WTC11 (cell line): ENCODE data around the gene CAMTA1. TPM values are rescaled to one million over a fixed set of nuclear protein-coding genes. Genes with fewer than 3 reads are reported as not detected.

Experiments
- ATAC-seq: fragments of 200-7000 bp; cut with Tn5 transposase; 2 replicates; pipeline ENCODE4 v1.10.0; 2021; ENCODE audit warnings: mild to moderate bottlenecking, moderate library complexity
- CTCF ChIA-PET: fragments of 300-600 bp; sonication (Branson Sonifier 250); formaldehyde crosslinking; loops from one replicate; lab custom pipeline; 2021; ENCODE audit warnings: antibody characterized with exemption; lab: Charles Lee
- POLR2A ChIA-PET: fragments of 350-600 bp; sonication (Branson Sonifier 250); formaldehyde crosslinking; loops from one replicate; lab custom pipeline; 2021; ENCODE audit warnings: antibody characterized with exemption; lab: Charles Lee
- DNase-seq: peaks from one replicate; pipeline ENCODE4 v3.0.0; 2021; ENCODE audit warnings: low spot score
- H3K27ac Mint-ChIP-seq: 2 replicates; pipeline ENCODE4 v1.8.0; 2021; ENCODE audit warnings: mixed read lengths
- H3K27me3 Mint-ChIP-seq: 2 replicates; pipeline ENCODE4 v1.8.0; 2021; ENCODE audit warnings: low read depth, mild to moderate bottlenecking, moderate library complexity, mixed read lengths
- H3K36me3 Mint-ChIP-seq: 2 replicates; pipeline ENCODE4 v1.8.0; 2021; ENCODE audit warnings: mixed read lengths
- H3K4me1 Mint-ChIP-seq: 2 replicates; pipeline ENCODE4 v1.8.0; 2022; ENCODE audit warnings: mixed read lengths
- H3K4me3 Mint-ChIP-seq: 2 replicates; pipeline ENCODE4 v1.8.0; 2021; ENCODE audit warnings: mild to moderate bottlenecking, moderate library complexity, mixed read lengths
- H3K9me3 Mint-ChIP-seq: 2 replicates; pipeline ENCODE4 v1.8.0; 2021; ENCODE audit warnings: mixed read lengths
- ARID4B ChIP-seq: sonication (generic); formaldehyde crosslinking; IDR thresholded peaks from 2 replicates; pipeline ENCODE4 v1.8.0; 2023; ENCODE audit warnings: missing genetic modification reagents, mild to moderate bottlenecking, borderline replicate concordance
- CBFB ChIP-seq: sonication (generic); formaldehyde crosslinking; IDR thresholded peaks from 2 replicates; pipeline ENCODE4 v1.8.1; 2022; ENCODE audit warnings: mild to moderate bottlenecking, low read depth, missing genetic modification reagents
- CREB1 ChIP-seq: sonication (generic); formaldehyde crosslinking; IDR thresholded peaks from 2 replicates; pipeline ENCODE4 v1.8.0; 2023; ENCODE audit warnings: mild to moderate bottlenecking, missing genetic modification reagents
- NFATC4 ChIP-seq: fragments of 250-450 bp; sonication (Bioruptor Pico); IDR thresholded peaks from 2 replicates; pipeline ENCODE4 v1.9.0; 2021; ENCODE audit warnings: mild to moderate bottlenecking
- NR3C1 ChIP-seq: sonication (generic); formaldehyde crosslinking; conservative IDR thresholded peaks from 2 replicates; pipeline ENCODE4 v1.8.1; 2023; ENCODE audit warnings: low read depth, mild to moderate bottlenecking, missing genetic modification reagents
- PRDM15 ChIP-seq: sonication (generic); formaldehyde crosslinking; IDR thresholded peaks from 2 replicates; pipeline ENCODE4 v1.8.0; 2022; ENCODE audit warnings: missing genetic modification reagents
- PRRX2 ChIP-seq: fragments of 250-450 bp; sonication (Bioruptor Pico); IDR thresholded peaks from 2 replicates; pipeline ENCODE4 v1.8.0; 2021; ENCODE audit warnings: mild to moderate bottlenecking
- RELA ChIP-seq: sonication (generic); formaldehyde crosslinking; IDR thresholded peaks from 2 replicates; pipeline ENCODE4 v1.8.1; 2022; ENCODE audit warnings: missing genetic modification reagents, mild to moderate bottlenecking, borderline replicate concordance
- RORB ChIP-seq: fragments of 250-450 bp; sonication (Bioruptor Pico); IDR thresholded peaks from 2 replicates; pipeline ENCODE4 v1.9.0; 2021; ENCODE audit warnings: mild to moderate bottlenecking
- SMAD3 ChIP-seq: sonication (generic); formaldehyde crosslinking; IDR thresholded peaks from 2 replicates; pipeline ENCODE4 v1.8.0; 2022; ENCODE audit warnings: missing genetic modification reagents, mild to moderate bottlenecking, borderline replicate concordance
- SOX15 ChIP-seq: fragments of 250-450 bp; sonication (Bioruptor Pico); IDR thresholded peaks from 2 replicates; pipeline ENCODE4 v1.9.0; 2021; ENCODE audit warnings: mild to moderate bottlenecking
- TP53 ChIP-seq: sonication (generic); formaldehyde crosslinking; IDR thresholded peaks from 2 replicates; pipeline ENCODE4 v1.8.1; 2023; ENCODE audit warnings: mild to moderate bottlenecking, missing genetic modification reagents
- ZMAT4 ChIP-seq: fragments of 250-450 bp; sonication (Bioruptor Pico); IDR thresholded peaks from 2 replicates; pipeline ENCODE4 v1.9.0; 2021; ENCODE audit warnings: mild to moderate bottlenecking
- total RNA-seq: library from RNA; stranded (reverse); gene quantifications from 3 replicates; pipeline ENCODE4 v1.2.3, GENCODE V29; 2021
- TF ChIP-seq, protein P1 (sequence below): sonication (generic); formaldehyde crosslinking; IDR thresholded peaks from 2 replicates; pipeline ENCODE4 v1.8.1; 2023; ENCODE audit warnings: mild to moderate bottlenecking, moderate library complexity, missing genetic modification reagents
- TF ChIP-seq, protein P2 (sequence below): sonication (generic); formaldehyde crosslinking; IDR thresholded peaks from 2 replicates; pipeline ENCODE4 v1.8.1; 2022; ENCODE audit warnings: low read depth, mild to moderate bottlenecking, moderate library complexity, missing genetic modification reagents, borderline replicate concordance

The CAMTA1 gene
- total RNA-seq, 1 experiment from 2014 or later: 86.4 TPM

DNA sequence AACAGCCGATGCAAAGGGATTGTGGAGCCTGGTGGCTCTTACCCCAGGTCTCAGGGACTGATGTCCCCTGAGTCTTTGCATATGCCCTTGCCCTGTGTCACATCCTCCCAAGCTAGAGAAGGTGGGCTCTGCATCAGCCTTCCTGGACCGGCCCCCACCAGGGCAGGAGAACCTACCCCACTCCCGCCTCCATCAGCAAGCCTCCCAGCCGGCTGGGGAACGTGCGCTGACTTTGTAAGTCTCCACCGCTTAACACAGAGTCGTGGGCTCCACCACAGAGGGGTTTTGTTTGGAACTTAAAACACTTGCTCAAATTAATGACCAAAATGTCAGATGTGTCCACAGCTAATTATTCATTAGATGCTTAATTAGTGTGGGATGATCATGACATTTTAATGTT, 730.6 kb downstream of the CAMTA1 start (continued):
- TF ChIP-seq ARID4B (CRISPR knock-in tag) (no peak), ZMAT4 (CRISPR knock-in tag) (no peak), SMAD3 (CRISPR knock-in tag) (no peak), PRRX2 (no peak), SOX15 (no peak), TP53 (CRISPR knock-in tag) (no peak)
- TF ChIP-seq, protein P1, sequence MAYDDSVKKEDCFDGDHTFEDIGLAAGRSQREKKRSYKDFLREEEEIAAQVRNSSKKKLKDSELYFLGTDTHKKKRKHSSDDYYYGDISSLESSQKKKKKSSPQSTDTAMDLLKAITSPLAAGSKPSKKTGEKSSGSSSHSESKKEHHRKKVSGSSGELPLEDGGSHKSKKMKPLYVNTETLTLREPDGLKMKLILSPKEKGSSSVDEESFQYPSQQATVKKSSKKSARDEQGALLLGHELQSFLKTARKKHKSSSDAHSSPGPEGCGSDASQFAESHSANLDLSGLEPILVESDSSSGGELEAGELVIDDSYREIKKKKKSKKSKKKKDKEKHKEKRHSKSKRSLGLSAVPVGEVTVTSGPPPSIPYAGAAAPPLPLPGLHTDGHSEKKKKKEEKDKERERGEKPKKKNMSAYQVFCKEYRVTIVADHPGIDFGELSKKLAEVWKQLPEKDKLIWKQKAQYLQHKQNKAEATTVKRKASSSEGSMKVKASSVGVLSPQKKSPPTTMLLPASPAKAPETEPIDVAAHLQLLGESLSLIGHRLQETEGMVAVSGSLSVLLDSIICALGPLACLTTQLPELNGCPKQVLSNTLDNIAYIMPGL (CRISPR knock-in tag): no peak

DNA sequence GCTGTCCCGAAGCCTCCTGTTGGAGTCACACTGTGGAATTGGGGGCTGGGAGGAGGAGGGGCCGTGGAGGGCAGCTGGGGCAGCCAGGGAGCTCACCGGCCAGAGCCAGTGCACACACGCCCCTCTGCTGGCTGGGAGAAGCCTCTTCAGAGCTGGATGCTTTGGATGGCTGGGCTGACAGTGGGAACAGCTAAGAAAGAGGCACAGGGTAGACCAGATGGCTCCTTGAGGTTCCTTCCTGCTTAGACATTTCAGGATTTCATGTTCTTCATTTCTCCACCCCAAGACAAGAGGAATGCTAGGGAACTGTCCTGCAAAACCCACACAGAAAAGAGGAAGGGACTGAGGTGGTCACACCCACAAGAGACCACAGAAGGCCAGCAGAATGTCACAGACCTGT, 731.1 kb downstream of the CAMTA1 start:
- Mint-ChIP-seq H3K4me3 (no peak overlapping the region), H3K36me3 (no peaks in the 10 kb centered on the region; the same call in 1 of the 2 replicates), H3K4me1 (no peaks in the 10 kb centered on the region), H3K27ac (no peak overlapping the region), H3K9me3 (no peaks in the 10 kb centered on the region), H3K27me3 (no peaks in the 10 kb centered on the region)
- POLR2A ChIA-PET: no interaction called here
- ATAC-seq (peak; percentile 95), DNase-seq (peak; percentile 57)
- no peak for TF ChIP-seq PRDM15
- no peak for TF ChIP-seq SMAD3 (CRISPR knock-in tag)
- no peak for TF ChIP-seq RORB (CRISPR knock-in tag)
- no peak for TF ChIP-seq NR3C1 (CRISPR knock-in tag)
- CTCF ChIA-PET: interaction anchor here (0.7 to 2.0 kb wide), 16 partner anchors 11 to 291 kb away, joined by 3 to 13 read pairs (median 4); no protein-coding TSS in a partner anchor

GRCh38 chr1:7516929-7517328, 731.7 kb downstream of the CAMTA1 start:
- Mint-ChIP-seq H3K4me1 (no peaks in the 10 kb centered on the region), H3K36me3 (no peaks in the 10 kb centered on the region; the same call in 1 of the 2 replicates), H3K4me3 (no peak overlapping the region), H3K9me3 (no peaks in the 10 kb centered on the region), H3K27me3 (no peaks in the 10 kb centered on the region), H3K27ac (no peak overlapping the region)
- ATAC-seq (no peak), DNase-seq (no peak)
- TF ChIP-seq, protein P2, sequence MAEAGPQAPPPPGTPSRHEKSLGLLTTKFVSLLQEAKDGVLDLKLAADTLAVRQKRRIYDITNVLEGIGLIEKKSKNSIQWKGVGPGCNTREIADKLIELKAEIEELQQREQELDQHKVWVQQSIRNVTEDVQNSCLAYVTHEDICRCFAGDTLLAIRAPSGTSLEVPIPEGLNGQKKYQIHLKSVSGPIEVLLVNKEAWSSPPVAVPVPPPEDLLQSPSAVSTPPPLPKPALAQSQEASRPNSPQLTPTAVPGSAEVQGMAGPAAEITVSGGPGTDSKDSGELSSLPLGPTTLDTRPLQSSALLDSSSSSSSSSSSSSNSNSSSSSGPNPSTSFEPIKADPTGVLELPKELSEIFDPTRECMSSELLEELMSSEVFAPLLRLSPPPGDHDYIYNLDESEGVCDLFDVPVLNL (CRISPR knock-in tag): no peak
- TF ChIP-seq CBFB (no peak), ZMAT4 (CRISPR knock-in tag) (no peak), RELA (CRISPR knock-in tag) (no peak), CREB1 (CRISPR knock-in tag) (no peak), NFATC4 (no peak)
- ChIA-PET POLR2A (interaction anchor here (0.6 kb wide), 1 partner anchor 238 kb away, joined by 4 read pairs; no protein-coding TSS in a partner anchor), CTCF (interaction anchor here (0.7 to 2.0 kb wide), 12 partner anchors 20 to 292 kb away, joined by 3 to 13 read pairs (median 4); no protein-coding TSS in a partner anchor)
